Stomach (tissue), 4 donors: Measurements from ENCODE around the gene GRPR.

ENCODE experiments used
- EP300 ChIP-seq: sonication (generic); formaldehyde crosslinking; IDR thresholded peaks from one replicate; pipeline ENCODE4 v1.6.1; 2017; ENCODE audit warnings: antibody characterized with exemption
- POLR2A ChIP-seq, 4 donors: fragments of 450-650 bp; IDR thresholded peaks; one replicate each; pipeline ENCODE4 v1.6.1; 2016; ENCODE audit warnings: antibody characterized with exemption in 4 of 4, control low read depth in 2 of 4, mild to moderate bottlenecking in 1 of 4, moderate library complexity in 1 of 4
- POLR2AphosphoS5 ChIP-seq, 3 donors: sonication (generic); formaldehyde crosslinking; IDR thresholded peaks; one replicate each; pipeline ENCODE4 v1.6.1; 2016; ENCODE audit warnings: antibody characterized with exemption in 3 of 3
- TF ChIP-seq, protein P1 (sequence below), 7 experiments: fragments of 450-650 bp in 4 of 7; fragments of 200-600 bp in 3 of 7; sonication (generic) in 3 of 7; IDR thresholded peaks; one replicate each; pipeline ENCODE4 v1.5.1; 2016 to 2019; ENCODE audit warnings: antibody characterized with exemption in 7 of 7, control low read depth in 2 of 7, mild to moderate bottlenecking in 1 of 7

GRCh38 chrX:16076834-16077233, 46.5 kb upstream of the GRPR start:
- TF ChIP-seq, protein P1, sequence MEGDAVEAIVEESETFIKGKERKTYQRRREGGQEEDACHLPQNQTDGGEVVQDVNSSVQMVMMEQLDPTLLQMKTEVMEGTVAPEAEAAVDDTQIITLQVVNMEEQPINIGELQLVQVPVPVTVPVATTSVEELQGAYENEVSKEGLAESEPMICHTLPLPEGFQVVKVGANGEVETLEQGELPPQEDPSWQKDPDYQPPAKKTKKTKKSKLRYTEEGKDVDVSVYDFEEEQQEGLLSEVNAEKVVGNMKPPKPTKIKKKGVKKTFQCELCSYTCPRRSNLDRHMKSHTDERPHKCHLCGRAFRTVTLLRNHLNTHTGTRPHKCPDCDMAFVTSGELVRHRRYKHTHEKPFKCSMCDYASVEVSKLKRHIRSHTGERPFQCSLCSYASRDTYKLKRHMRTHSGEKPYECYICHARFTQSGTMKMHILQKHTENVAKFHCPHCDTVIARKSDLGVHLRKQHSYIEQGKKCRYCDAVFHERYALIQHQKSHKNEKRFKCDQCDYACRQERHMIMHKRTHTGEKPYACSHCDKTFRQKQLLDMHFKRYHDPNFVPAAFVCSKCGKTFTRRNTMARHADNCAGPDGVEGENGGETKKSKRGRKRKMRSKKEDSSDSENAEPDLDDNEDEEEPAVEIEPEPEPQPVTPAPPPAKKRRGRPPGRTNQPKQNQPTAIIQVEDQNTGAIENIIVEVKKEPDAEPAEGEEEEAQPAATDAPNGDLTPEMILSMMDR (IDR thresholded peaks at IDR 0.05): no peak
- TF ChIP-seq POLR2A (IDR thresholded peaks at IDR 0.05) (no peak), POLR2AphosphoS5 (IDR thresholded peaks at IDR 0.05) (no peak), EP300 (no peak)
